OCI-LY1 (cell line): ENCODE results near the gene PXMP4.

Experiments
- EZH2 ChIP-seq: fragments of 200-600 bp; sonication (generic), shearing (Covaris generic); IDR thresholded peaks from 2 replicates; pipeline ENCODE4 v1.8.0; 2017; ENCODE audit warnings: borderline replicate concordance, mixed run types, mild to moderate bottlenecking, antibody characterized with exemption, low read length, moderate library complexity, mixed read lengths
- TF ChIP-seq, protein P1 (sequence below): fragments of 200-600 bp; sonication (generic), shearing (Covaris generic); IDR thresholded peaks from 2 replicates; pipeline ENCODE4 v1.5.1; 2017; ENCODE audit warnings: mild to moderate bottlenecking, antibody characterized with exemption, low read length, moderate library complexity, mixed read lengths

DNA sequence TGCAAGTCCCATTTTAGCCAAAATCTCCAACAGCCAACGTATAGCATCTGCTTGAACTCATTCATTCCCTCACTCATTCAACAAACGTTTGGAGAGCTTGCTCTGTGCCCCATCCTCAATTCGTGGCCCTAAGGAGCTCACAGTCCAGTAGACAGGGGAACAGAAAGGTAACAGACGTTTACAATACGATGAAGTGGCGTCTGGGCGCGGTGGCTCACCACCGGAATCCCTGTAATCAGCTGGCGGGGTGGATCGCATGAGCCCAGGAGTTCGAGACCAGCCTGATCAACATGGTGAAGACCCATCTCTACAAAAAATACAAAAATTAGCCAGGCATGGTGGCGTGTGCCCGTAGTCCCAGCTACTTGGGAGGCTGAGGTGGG lies 33.1 kb downstream of the PXMP4 start:
- TF ChIP-seq, protein P1, sequence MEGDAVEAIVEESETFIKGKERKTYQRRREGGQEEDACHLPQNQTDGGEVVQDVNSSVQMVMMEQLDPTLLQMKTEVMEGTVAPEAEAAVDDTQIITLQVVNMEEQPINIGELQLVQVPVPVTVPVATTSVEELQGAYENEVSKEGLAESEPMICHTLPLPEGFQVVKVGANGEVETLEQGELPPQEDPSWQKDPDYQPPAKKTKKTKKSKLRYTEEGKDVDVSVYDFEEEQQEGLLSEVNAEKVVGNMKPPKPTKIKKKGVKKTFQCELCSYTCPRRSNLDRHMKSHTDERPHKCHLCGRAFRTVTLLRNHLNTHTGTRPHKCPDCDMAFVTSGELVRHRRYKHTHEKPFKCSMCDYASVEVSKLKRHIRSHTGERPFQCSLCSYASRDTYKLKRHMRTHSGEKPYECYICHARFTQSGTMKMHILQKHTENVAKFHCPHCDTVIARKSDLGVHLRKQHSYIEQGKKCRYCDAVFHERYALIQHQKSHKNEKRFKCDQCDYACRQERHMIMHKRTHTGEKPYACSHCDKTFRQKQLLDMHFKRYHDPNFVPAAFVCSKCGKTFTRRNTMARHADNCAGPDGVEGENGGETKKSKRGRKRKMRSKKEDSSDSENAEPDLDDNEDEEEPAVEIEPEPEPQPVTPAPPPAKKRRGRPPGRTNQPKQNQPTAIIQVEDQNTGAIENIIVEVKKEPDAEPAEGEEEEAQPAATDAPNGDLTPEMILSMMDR, result no peak
- no peak for TF ChIP-seq EZH2
